ENCODE measurements around the gene CMTR1.

The CMTR1 gene

DNA sequence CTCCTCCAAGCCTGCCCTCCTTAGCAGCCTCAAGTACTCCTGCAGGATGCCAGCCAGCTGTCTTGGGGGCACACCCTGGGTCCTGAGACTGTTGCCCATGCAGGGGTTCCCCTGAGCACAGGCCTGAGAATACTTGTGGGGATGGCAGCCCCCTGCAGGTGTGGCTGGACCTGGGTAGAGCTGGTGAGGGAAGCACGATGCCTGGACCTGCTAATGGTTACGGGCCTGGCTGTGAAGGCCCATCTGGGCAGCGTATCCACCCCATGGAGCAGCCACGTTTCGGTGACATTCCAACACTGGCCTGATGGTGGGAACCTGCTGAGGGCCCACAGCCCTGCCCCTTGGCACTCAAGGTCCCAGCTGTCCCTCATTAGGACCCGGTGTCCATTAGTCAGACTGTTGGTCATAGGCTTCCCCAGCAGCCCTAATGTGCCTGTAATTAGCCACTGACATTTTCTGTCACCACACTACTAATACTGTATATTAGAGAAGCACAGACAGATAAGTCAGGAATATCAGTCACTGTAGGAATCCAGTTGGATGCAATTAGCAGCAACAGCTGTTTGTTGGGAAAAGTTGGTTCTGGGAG is 46.3 kb downstream of the CMTR1 start:
- no peak for FAIRE-seq

DNA sequence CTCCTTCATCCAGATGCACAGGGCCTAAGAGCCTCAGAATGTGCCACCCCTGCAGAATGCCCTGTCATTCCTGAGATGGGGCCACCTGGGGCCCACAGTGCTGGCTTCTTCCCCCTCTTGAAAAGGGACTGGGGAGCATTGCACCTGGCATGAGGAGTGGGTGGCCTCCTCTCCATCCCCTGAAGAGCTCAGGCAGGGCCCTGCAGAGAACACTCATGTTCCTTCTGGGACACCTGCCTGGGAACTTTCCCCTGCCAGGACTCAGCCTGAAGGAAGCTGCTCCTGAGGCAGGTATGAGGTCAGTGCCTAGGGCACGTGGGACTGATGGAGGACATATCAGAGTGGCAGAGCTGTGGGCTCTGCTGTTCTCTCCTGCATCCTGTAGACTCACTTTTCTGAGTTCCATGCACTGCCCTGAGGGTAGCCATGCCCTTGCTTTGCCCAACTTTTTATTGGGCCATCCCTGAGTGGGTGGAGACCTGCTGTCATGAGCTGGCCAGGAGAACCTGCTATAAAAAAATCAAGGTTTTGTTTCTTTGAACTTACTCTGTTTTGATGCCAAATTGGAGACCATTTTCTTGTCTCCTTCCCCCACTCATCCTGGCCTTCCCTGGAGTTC is 47.2 kb downstream of the CMTR1 start:
- no peak for FAIRE-seq

DNA sequence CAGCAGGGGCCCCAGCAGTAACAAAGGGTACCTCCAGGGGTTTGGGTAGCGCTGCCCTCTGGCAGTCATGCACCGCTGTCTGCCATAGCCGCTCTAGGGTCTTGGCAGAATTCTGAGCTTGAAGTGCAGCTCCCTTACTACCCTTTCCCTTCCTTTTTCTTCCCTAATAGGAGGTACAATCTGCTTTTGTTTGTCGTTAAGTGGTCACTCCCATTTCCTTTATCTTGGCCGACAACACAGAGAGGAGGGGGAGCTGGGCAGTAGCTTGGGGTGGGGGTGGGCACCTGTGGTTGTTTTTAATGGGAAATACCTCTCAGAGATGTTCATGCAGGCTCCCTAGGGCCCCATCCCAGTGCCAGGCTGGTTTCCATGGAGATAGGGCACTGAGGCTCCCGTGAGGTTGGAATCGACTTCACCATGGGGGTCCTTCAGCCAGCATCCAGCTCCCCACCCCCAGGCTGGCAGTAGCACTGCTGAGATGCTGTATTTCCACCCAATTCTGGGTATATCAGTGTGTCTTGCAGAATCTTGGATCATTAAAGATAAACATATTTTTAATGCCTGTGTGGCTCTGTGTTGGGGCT is 48.0 kb downstream of the CMTR1 start:
- no peak for FAIRE-seq

DNA sequence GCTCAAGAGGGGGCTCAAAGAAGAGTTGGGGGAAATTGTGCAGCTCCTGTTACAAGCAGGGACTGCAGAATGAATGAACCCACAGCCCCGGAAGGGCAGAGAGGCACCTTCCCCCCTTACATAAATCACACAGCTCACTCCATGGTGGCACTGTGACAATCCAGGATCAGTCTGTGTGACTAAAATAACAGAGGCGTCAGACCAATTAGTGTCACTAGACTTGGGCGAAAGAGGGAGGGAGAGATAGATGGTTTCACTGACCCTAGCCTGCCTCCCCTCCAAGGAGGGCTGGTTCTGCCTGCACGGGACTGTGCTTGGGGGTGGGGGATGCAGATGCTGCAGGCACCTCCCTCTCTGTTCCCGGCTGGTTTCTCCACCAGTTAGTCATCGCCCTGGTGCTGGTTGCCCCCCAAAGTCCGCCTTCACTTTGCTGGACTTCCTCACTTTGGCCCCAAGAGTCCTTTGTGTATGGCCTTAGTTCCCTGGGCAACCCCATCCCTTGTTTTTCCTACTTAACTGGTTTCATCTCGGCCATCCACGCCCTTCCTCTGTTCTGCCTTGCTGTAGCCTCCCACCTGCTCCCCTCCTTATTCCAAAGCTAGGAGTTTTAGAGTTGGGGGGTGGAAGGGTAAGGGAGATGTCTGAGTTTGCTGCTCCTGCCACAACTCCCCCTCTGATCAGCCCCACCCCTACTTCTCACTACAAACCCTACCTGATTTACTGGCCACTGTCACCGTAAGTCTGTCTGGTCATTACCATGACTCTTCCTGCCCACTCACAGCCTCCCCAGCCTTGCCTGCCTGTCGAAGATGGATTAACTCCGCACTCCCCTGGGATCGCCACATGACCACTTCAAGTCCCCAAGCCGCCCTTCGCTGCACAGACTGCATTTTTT is 48.9 kb downstream of the CMTR1 start:
- FAIRE-seq: no peak

DNA sequence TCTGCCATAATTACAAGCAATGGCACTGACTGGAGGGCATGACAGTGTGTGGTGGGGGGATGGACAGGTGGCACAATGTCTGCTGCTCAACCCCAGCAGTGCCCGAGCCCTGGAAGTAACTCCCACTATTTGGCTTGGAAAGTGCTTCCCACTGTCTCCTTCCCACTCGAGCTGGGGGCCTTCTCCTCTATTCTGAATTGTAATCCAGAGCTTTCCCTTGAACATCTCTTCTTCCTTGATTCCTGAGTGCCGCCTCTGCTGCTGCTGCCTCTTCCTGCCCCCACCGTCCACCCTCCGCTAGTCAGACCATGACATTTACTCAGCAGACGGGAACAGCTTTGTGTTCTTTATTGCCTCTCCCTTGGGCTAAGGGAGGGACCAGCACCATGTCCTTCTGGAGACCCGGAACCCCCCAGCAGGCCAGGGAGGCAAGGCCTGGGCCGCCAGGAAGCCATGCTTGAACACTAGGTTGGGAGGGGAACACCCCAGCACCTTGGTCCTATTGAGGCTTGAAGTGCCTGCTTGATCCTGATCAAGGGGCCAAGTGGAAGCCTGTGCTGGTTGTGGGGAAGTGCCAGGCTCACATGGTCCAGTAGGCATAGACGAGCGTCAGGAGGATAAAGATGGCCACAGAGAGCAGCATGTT is 49.7 kb downstream of the CMTR1 start:
- FAIRE-seq: no peak

DNA sequence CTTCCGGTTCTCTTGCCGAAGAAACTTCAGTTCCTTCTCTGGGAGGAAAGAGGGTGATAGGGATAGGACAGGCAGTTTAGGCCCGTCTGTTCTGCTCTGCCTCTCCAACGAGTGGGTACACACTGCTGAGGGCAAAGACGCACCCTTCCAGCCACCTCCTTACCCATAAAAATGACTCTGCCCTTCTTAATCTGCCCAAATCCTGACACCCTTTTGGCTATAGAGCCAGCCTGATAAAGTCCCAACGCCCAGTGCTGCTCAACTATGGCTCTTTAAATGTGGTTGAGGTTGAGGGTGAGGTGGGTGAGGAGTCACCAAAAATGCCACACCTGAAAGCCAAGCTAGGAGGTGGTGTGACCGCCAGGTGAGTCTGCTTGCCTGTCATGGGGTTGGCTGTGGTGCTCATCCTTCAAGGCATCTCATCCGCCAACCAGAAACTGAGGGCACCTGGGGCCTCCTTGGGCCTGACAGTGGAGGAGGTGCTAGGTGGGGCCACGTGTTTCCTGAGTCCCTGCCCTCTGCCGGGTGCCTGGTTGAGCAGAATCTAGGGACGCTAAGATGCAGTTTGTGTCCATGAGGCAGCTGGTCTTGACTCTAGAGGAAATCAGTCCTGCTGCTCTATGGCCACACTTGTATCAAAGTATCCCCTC is 50.4 kb downstream of the CMTR1 start:
- FAIRE-seq: no peak

DNA sequence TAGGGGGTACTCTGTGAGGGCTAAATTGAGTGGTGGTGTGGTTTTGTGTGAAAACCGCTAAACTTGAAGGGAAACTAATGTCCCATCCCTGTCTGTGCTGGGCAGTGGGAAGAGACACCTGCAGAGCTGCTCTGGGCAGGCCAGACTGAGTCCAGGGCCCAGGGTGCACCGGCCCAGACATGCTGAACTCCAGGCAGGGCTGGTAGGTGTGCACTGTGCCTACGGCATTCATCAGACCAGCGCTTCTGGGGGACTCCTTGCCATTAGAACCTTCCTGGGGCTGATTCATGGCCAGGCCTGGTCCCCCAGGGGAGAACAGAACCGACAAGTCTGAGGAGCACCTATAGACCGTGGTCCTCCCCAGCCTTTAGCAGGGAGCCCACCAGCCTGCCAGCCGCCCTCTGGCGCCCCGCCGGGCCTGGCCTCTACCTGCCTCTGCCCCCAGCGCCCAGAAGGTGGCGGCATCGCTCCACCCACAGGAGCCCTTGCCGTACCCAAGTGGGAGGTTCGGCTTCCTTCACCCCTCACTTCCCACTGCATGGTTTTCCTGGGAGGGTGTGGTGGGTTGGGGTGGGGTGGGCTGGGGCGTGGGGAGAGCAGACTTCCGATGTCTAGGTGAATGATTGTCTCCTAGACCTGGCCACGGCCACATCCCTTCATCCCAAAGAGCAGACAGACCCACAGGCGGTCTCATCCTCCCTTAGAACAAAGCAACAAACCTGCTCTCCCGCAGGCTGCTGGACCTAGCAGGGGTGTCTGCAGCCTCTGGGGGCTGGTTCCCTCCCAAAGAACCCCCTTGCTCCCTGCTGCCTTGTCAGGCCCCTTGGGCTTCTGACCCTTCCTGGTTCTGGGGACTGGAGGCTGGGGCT is 51.1 kb downstream of the CMTR1 start:
- FAIRE-seq: no peak

DNA sequence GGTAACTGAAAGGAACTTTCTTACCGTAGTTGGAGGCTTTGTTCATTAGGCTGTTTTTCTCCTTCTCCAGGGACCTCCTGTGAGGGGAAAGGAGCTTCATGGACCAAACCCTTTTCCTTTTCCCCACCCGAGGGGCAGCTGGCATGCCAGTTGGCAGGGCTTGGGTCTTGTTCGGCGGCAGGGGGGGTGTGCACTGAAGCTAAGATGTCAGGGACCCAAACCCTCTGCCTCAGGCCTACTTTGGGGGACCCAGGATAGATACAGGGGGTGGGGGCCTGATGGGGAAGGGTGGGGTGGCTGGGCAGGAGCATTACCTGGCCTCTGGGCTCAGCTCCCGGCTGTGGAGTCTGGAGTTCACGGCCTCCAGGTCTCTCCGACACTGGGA is 51.8 kb downstream of the CMTR1 start:
- FAIRE-seq: no peak

DNA sequence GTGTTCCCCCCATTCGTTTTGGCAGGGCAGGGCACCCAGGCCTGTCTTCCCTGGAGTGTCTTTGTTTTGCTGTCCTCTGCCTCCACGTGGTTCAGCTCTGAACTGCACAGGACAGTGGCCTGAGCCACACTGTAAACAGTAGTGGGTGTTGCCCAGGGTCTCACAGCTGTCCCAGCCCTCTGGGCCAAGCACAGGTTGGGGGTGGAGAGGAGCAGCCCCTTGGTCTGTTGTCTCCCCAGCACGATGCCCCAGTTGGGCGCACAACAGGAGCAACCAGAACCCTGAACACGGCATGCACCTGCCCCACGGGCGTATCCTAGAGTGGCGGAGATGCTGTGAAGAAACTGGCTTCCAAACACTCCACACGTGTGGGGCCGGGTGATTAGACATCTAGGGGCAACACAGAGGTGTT is 52.3 kb downstream of the CMTR1 start:
- no peak for FAIRE-seq

DNA sequence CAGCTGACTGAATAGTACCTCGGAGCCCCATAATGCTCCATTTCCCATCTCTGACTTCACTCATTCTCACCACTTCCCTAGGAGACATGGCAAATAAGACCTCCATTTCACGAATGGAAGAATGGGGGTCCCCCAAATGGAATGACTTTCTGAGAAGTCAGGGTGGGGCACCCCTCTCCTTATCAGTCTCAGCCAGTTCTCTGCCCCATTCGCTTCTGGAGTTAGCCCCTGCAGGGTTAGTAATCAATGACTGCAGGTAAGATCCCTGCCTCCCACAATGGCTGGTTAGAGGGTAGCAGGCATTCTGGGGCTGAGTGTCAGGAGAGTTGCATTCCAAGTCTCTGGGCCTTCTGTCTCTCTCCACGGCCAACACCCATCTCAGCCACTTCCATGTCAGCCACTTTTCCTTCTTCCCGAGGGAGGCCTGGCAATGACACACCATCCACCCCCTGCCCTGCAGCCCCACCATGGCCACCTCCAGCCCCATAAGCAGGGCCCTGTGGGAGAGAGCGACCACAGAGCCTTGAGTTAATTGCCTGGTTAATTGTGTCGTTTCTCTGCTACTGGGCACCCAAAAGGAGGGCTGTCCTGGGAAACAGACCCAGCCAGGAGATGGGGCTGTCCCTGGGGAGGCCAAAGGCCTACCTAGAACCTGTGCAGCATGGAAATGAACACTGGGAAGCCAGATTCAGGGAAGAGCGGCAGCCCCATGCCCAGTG is 53.3 kb downstream of the CMTR1 start:
- FAIRE-seq: no peak

DNA sequence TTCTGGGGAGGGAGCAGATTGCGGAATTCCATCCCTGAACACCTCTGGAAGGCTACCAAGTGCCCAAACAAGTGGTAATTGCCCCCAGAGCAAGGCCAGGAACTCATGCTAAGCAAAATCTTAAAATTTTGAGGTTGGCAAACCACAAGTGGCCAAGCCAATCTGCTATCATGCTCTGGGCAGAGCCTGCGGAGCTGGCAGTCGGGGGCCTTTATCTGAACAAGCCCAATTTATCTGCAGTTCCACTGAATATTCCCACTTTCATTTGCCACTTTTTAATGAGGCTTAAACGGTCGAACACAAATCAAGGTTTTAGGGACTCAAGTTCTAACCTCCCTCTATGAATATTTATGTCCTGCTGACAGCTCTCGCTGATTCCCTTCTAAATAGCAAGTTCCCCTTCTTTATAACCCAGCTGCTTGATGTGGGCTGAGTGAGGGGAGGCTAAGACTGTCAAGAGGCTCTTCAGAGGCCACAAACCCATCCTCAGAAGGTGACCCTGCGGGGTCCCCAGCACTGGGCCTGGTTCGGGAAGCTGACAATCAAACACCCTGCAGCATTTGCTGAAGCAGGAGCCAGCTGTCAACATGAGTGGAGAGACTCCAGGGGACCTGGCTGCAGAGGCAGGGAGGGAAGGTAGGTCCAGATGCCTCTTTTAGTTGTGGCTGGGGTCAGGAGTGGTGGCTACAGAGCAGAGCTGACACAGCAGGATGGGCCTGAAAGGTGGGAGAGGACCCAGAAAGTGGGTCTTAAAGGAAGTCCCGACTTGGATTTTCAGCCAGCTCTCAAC is 54.8 kb downstream of the CMTR1 start:
- FAIRE-seq: no peak

DNA sequence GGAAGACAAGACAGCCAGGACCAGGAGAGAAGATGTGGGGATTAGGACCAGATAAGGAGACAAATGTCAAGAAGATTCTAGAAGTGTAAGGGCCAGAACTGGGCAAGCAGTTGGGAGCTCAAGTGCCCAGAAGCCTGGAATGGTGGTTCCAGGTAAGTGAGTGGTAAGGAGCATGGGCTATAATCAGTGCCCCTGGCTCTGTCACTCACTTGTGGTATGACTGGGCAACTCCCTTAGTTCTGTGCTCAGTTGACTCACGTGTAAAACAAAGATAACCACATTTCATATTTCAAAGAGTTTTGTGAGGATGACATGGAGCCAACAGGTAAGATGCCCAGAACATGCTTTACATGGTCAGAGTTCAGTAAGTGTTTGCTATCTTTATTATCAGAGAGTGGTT is 55.5 kb downstream of the CMTR1 start:
- no peak for FAIRE-seq

DNA sequence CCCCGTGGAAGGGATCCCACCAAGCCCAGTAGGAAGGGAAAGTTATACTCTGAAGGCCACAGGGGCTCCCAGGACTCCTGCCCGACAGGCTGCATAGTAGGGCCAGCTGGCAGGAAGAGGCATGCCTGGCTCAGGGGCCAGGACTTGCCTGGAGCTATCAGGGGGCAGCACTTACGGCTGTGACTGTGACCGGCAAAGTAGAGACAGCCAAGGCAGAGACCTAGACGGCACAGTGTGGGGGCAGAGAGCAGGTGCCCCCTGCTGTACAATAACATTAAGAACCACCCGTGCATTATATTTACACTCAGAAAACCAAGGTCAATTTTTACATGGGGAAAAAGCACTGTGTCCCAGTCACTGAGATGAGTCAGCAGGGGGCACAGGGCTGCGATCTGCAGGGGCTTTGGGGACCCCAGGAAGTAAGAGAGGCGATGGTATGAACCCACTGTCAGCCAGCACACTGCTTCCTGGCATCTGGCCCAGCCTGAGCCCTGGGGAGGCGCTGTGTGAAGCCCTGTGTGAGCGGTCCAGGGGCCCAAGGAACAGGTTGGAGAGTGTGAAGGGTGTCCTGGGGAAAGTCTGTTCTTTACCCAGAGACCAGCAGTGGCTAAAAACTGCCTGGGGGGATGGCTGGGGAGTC is 56.8 kb downstream of the CMTR1 start:
- no peak for FAIRE-seq

DNA sequence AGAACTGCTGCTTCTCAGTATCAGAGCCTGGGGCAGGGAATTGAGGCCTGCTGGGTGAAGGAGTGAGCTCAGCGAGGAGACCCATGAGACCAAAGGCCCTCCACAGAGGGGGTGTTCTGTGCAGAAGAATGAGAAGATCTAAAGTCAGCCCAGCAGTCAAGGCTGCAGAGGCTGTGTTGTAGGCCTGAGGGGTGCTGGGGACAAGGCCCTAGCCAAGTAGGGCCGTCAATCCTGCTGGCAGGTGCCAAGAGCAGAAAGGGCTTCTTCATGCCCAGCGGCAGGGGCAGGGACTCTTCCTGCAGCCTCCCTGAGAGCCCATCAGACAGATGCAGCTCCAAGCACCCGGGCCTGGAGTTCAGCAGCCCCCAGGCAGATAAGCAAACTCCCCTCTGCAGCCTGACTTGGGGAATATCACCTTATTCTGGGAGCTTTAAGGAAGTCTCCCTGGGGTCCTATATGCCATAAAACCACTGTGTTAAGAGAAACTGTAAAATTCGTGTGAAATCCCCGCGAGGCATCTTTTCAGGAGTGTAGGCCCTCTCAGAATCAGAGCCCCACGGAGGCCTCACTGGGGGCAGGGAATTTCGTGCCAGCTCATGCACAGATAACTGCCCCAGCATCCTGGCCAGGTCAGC is 57.6 kb downstream of the CMTR1 start:
- no peak for FAIRE-seq

DNA sequence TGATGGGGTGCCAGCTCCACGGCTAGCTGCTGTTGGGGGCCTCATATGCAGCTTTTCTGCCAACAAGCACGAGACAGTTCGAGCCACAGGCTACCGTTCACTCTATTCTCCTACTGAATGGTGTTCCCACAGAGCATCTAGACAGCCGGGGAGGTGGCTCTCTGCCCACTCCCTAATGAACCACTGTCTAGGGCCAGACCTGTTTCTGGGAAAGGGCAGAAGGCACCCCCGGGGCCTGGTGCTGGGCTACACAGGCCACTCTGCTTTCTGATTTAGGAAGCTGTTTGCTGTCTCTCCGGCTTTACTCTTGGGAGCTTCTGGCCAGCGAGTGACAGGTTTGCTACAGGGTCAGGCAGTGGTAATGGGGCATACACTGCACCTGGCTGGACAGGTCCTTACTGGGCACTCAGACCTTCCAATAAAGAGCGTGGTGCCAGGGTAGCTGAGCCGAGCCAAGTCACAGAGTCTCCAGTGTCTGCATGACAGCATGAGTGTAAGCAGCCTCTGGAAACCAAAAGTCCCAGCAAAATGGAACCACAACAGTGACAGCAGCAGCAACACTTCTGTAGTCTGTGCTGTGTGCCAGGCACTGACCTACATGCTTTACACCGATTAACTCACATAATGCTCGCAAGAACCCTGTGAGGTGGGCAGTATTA is 58.3 kb downstream of the CMTR1 start:
- no peak for FAIRE-seq

DNA sequence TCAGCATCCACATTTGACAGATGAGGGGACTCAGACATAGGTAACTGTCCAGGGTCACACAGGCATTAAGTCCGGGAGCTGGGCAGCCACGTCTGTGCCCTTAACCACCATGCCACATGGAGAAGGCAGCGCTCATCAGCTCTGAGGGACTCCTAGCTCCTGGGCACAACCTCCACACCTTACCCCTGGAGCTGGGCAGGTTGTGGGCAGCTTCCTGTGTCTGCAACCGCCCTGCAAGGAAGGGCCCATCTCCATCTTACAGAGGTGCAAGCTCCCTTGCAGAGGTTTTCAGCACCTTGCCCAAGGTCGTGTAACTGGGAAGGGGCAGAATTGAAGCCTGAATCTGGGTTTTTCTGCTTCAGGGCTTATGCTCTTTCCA is 58.8 kb downstream of the CMTR1 start:
- no peak for FAIRE-seq

DNA sequence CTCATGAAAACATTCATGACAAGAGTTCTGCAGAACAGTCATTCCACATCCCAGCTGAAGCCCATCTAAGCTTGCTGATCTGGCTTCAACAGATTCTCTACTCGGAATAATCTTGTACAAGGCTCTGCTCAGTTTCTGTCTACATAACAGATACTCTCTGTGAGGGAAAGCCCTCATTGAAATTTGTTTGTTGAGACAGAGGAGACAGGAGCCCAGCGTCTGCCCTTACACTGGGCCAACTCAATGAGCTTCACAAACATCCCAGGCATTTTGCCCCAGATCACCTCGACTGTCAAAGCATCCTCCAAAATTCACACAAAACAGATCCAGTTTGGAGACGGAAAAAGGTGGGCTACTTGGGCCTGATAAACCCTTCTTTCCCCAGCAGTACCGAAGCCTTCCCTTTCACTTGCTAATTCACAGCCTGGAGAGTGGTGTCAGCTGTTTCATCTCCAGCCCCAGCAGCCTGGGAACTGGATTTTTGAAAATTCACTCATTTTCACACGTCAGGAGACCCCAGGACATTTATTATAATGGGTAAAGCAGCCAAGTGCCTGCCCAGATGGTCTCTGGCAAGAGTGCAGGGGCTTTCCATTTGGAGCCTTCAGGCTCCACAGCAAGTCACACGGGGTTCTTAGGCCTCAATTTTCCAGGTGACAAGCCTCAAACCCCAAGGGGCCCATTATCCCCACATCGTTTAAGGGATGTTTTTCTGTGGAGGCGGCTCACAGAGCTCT is 59.4 kb downstream of the CMTR1 start:
- no peak for FAIRE-seq

All from endometrium (tissue), 2 donors.